Stomach (tissue), 4 donors: ENCODE data around the gene CPXM2.

Source experiments
- CTCF ChIP-seq, 7 experiments: fragments of 450-650 bp in 4 of 7; fragments of 200-600 bp in 3 of 7; sonication (generic) in 3 of 7; IDR thresholded peaks; one replicate each; pipeline ENCODE4 v1.5.1; 2016 to 2019; ENCODE audit warnings: antibody characterized with exemption in 7 of 7, control low read depth in 2 of 7, mild to moderate bottlenecking in 1 of 7
- POLR2A ChIP-seq, 4 donors: fragments of 450-650 bp; IDR thresholded peaks; one replicate each; pipeline ENCODE4 v1.6.1; 2016; ENCODE audit warnings: antibody characterized with exemption in 4 of 4, control low read depth in 2 of 4, mild to moderate bottlenecking in 1 of 4, moderate library complexity in 1 of 4
- POLR2AphosphoS5 ChIP-seq, 3 donors: sonication (generic); formaldehyde crosslinking; IDR thresholded peaks; one replicate each; pipeline ENCODE4 v1.6.1; 2016; ENCODE audit warnings: antibody characterized with exemption in 3 of 3

GRCh38 chr10:123808286-123808685, 83.3 kb downstream of the CPXM2 start:
- TF ChIP-seq CTCF (IDR thresholded peaks at IDR 0.05): no peak
- no peak for TF ChIP-seq POLR2A (IDR thresholded peaks at IDR 0.05)
- TF ChIP-seq POLR2AphosphoS5 (IDR thresholded peaks at IDR 0.05): no peak
